MCF 10A (cell line): ENCODE measurements around the gene TICAM1. TPM values are rescaled to one million over a fixed set of nuclear protein-coding genes. Genes with fewer than 3 reads are reported as not detected.
"Not testable (repeated sequence)": the region's sequence is repeated elsewhere in the genome, so short reads cannot be mapped to it uniquely, and the experiment has no call there.

Source experiments
- BruUV-seq: library from RNA; stranded (reverse); fragments of 400-500 nt; replicated peaks from 2 replicates; lab custom pipeline; 2021; lab: Mats Ljungman, UMichigan
- CTCF ChIA-PET: fragments of 300-600 bp; sonication (Branson Sonifier 250); formaldehyde crosslinking; extraction: SDS; loops from one replicate; lab custom pipeline; 2021; ENCODE audit warnings: antibody characterized with exemption, inconsistent platforms; lab: Yijun Ruan, JAX
- POLR2A ChIA-PET: fragments of 300-600, 350-650 bp; sonication (Branson Sonifier 250); formaldehyde crosslinking; extraction: SDS; loops from one replicate; lab custom pipeline; 2020; ENCODE audit warnings: antibody characterized with exemption, inconsistent platforms; lab: Yijun Ruan, JAX
- DNase-seq: peaks from one replicate; pipeline ENCODE4 v3.0.0-alpha.2; 2018; ENCODE audit not compliant: unreplicated experiment
- H3K27ac Mint-ChIP-seq: one replicate; pipeline ENCODE4 v1.8.0; 2022; ENCODE audit warnings: mild to moderate bottlenecking, low read depth, mixed read lengths; ENCODE audit not compliant: unreplicated experiment
- H3K27me3 Mint-ChIP-seq: one replicate; pipeline ENCODE4 v1.8.0; 2022; ENCODE audit warnings: mixed read lengths; ENCODE audit not compliant: insufficient read depth, unreplicated experiment
- H3K36me3 Mint-ChIP-seq: one replicate; pipeline ENCODE4 v1.8.0; 2022; ENCODE audit warnings: mild to moderate bottlenecking, moderate library complexity, mixed read lengths; ENCODE audit not compliant: insufficient read depth, unreplicated experiment
- H3K4me1 Mint-ChIP-seq: one replicate; pipeline ENCODE4 v1.8.0; 2022; ENCODE audit warnings: mixed read lengths; ENCODE audit not compliant: insufficient read depth, unreplicated experiment
- H3K4me3 Mint-ChIP-seq: one replicate; pipeline ENCODE4 v1.8.0; 2022; ENCODE audit warnings: mild to moderate bottlenecking, moderate library complexity, mixed read lengths; ENCODE audit not compliant: unreplicated experiment
- H3K9me3 Mint-ChIP-seq: one replicate; pipeline ENCODE4 v1.8.0; 2022; ENCODE audit warnings: mixed read lengths; ENCODE audit not compliant: unreplicated experiment
- CTCF ChIP-seq: fragments of 200-600 bp; IDR thresholded peaks from one replicate; pipeline ENCODE4 v1.8.0; 2022; ENCODE audit warnings: antibody characterized with exemption, mild to moderate bottlenecking; ENCODE audit not compliant: unreplicated experiment
- intact Hi-C: fragments of 100-400 bp; cut with micrococcal nuclease; formaldehyde crosslinking; loops from 2 replicates; pipeline ENCODE4 v1.14.1; 2022
- total RNA-seq: library from RNA; stranded (reverse); gene quantifications from 2 replicates; pipeline ENCODE4 v1.2.3, GENCODE V29; 2022

TICAM1 gene
- total RNA-seq, 1 experiment from 2014 or later: 25.6 TPM

- Mint-ChIP-seq H3K36me3 (no peaks in the 10 kb centered on the region), H3K4me3 (no peak overlapping the region), H3K27ac (no peak overlapping the region), H3K4me1 (peaks cover 12% of the 10 kb centered on the region), H3K27me3 (no peaks in the 10 kb centered on the region), H3K9me3 (no peaks in the 10 kb centered on the region)
- intact Hi-C loops: no loop called here
- no TSS peak for BruUV-seq
- POLR2A ChIA-PET: interaction anchor here (0.6 to 0.7 kb wide), 2 partner anchors 17 to 89 kb away, joined by 3 read pairs; no protein-coding TSS in a partner anchor
- TF ChIP-seq CTCF: no peak
- CTCF ChIA-PET: interaction anchor here (0.6 to 1.3 kb wide), 5 partner anchors 16 to 950 kb away, joined by 3 to 4 read pairs (median 3); partner anchors contain the start of gene FEM1A
- no peak for DNase-seq
Measured at GRCh38 chr19:4807188-4807587, 24.3 kb downstream of the TICAM1 start.

- intact Hi-C loops: no loop called here
- no TSS peak for BruUV-seq
- no peak for DNase-seq
- Mint-ChIP-seq H3K9me3 (no peaks in the 10 kb centered on the region), H3K36me3 (no peaks in the 10 kb centered on the region), H3K27ac (no peak overlapping the region), H3K4me1 (peaks cover 4% of the 10 kb centered on the region), H3K27me3 (no peaks in the 10 kb centered on the region), H3K4me3 (no peak overlapping the region)
- CTCF ChIA-PET: interaction anchor here (0.6 to 2.3 kb wide), 9 partner anchors 14 to 227 kb away, joined by 3 to 11 read pairs (median 3); partner anchors contain the start of gene FEM1A
- no peak for TF ChIP-seq CTCF
- POLR2A ChIA-PET: interaction anchor here (0.6 to 0.7 kb wide), 3 partner anchors 15 to 44 kb away, joined by 3 to 4 read pairs (median 3); no protein-coding TSS in a partner anchor
Measured at GRCh38 chr19:4806384-4806783, 25.1 kb downstream of the TICAM1 start.

- H3K27me3 Mint-ChIP-seq, H3K36me3 Mint-ChIP-seq, H3K4me1 Mint-ChIP-seq, H3K27ac Mint-ChIP-seq, H3K9me3 Mint-ChIP-seq, DNase-seq, BruUV-seq, intact Hi-C loops, H3K4me3 Mint-ChIP-seq: not testable (repeated sequence)
- ChIA-PET POLR2A (interaction anchor here (0.6 to 1.0 kb wide), 3 partner anchors 8 to 107 kb away, joined by 3 read pairs; partner anchors contain the start of gene FEM1A), CTCF (interaction anchor here (0.6 to 2.5 kb wide), 16 partner anchors 8 to 191 kb away, joined by 3 to 22 read pairs (median 4); partner anchors contain the start of gene FEM1A)
Measured at GRCh38 chr19:4805140-4805539, 26.4 kb downstream of the TICAM1 start.

- intact Hi-C loops: loop anchor here (1.0 kb wide), 1 partner anchor 72 kb away; no protein-coding TSS in a partner anchor
- peaks cover under 1% of the 10 kb centered on the region for H3K36me3 Mint-ChIP-seq
- TF ChIP-seq CTCF: peak; percentile 94
- H3K27me3 Mint-ChIP-seq: no peaks in the 10 kb centered on the region
- H3K4me3 Mint-ChIP-seq: no peak overlapping the region
- H3K9me3 Mint-ChIP-seq: no peaks in the 10 kb centered on the region
- CTCF ChIA-PET: interaction anchor here (0.6 to 2.5 kb wide), 22 partner anchors 9 to 279 kb away, joined by 3 to 22 read pairs (median 4); partner anchors contain the start of gene FEM1A
- POLR2A ChIA-PET: interaction anchor here (0.6 to 1.0 kb wide), 2 partner anchors 9 to 27 kb away, joined by 3 read pairs; no protein-coding TSS in a partner anchor
- H3K27ac Mint-ChIP-seq: no peak overlapping the region
- BruUV-seq: no TSS peak
- no peaks in the 10 kb centered on the region for H3K4me1 Mint-ChIP-seq
- DNase-seq: peak; percentile 70
Measured at GRCh38 chr19:4803736-4804695, 27.5 kb downstream of the TICAM1 start.
